Upper lobe of left lung (tissue), 4 donors: ENCODE results near the gene SHLD2.
"Not testable (repeated sequence)": the region's sequence is repeated elsewhere in the genome, so short reads cannot be mapped to it uniquely, and the experiment has no call there.

Source experiments
- POLR2A ChIP-seq, 4 donors: fragments of 450-650 bp; IDR thresholded peaks; one replicate each; pipeline ENCODE4 v1.5.1; 2016 to 2017; ENCODE audit warnings: antibody characterized with exemption in 4 of 4, mild to moderate bottlenecking in 2 of 4
- TF ChIP-seq, protein P1 (sequence below), 6 experiments: fragments of 450-650 bp in 4 of 6; fragments of 200-600 bp in 2 of 6; sonication (generic) in 2 of 6; IDR thresholded peaks; one replicate each; pipeline ENCODE4 v1.5.1; 2016 to 2019; ENCODE audit warnings: antibody characterized with exemption in 6 of 6

DNA sequence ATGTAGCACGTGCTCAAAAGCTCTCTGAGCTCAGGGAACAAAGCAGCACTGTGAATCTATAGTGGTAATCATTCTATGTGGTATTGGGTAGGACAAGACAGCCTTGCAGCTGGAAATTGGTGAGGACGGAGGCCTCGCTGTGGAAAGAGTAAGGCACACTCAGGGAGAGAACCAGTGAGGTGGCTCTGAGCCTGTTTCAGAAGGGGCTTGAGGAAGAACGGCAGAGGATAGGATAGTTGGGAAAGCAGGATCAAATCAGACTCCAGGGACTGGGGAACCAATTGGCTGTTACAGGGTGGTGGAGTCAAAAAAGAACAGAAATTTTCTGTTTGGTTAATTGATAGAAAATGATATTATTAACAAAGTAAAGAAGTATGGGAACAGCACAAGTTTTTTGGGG is 74.9 kb downstream of the SHLD2 start:
- TF ChIP-seq, protein P1, sequence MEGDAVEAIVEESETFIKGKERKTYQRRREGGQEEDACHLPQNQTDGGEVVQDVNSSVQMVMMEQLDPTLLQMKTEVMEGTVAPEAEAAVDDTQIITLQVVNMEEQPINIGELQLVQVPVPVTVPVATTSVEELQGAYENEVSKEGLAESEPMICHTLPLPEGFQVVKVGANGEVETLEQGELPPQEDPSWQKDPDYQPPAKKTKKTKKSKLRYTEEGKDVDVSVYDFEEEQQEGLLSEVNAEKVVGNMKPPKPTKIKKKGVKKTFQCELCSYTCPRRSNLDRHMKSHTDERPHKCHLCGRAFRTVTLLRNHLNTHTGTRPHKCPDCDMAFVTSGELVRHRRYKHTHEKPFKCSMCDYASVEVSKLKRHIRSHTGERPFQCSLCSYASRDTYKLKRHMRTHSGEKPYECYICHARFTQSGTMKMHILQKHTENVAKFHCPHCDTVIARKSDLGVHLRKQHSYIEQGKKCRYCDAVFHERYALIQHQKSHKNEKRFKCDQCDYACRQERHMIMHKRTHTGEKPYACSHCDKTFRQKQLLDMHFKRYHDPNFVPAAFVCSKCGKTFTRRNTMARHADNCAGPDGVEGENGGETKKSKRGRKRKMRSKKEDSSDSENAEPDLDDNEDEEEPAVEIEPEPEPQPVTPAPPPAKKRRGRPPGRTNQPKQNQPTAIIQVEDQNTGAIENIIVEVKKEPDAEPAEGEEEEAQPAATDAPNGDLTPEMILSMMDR (IDR thresholded peaks at IDR 0.05) = not testable (repeated sequence)
- TF ChIP-seq POLR2A (IDR thresholded peaks at IDR 0.05) = not testable (repeated sequence)
